HEK293T (cell line): ENCODE measurements around the gene HHLA2.
"Not testable (repeated sequence)": the region's sequence is repeated elsewhere in the genome, so short reads cannot be mapped to it uniquely, and the experiment has no call there.

ENCODE experiments used
- CTCF ChIA-PET: fragments of 350-600 bp; formaldehyde crosslinking; extraction: SDS; loops from one replicate; lab custom pipeline; 2021; ENCODE audit warnings: antibody characterized with exemption, inconsistent platforms; lab: Yijun Ruan, JAX
- POLR2A ChIA-PET: fragments of 350-600 bp; formaldehyde crosslinking; extraction: SDS; loops from one replicate; lab custom pipeline; 2020; ENCODE audit warnings: antibody characterized with exemption, inconsistent platforms; lab: Yijun Ruan, JAX
- DNase-seq: peaks from one replicate; pipeline ENCODE4 v3.0.0; 2012; ENCODE audit warnings: mixed read lengths; ENCODE audit errors: extremely low spot score
- ARNT ChIP-seq: fragments of 450-650 bp; IDR thresholded peaks from 2 replicates; pipeline ENCODE4 v1.6.1; 2017; ENCODE audit warnings: mild to moderate bottlenecking
- BHLHE40 ChIP-seq: fragments of 450-650 bp; IDR thresholded peaks from 2 replicates; pipeline ENCODE4 v1.6.1; 2016; ENCODE audit warnings: mild to moderate bottlenecking, moderate library complexity, borderline replicate concordance
- CTBP1 ChIP-seq: fragments of 450-650 bp; IDR thresholded peaks from 2 replicates; pipeline ENCODE4 v1.6.1; 2016; ENCODE audit warnings: borderline replicate concordance
- ELF4 ChIP-seq: fragments of 450-650 bp; IDR thresholded peaks from 2 replicates; pipeline ENCODE4 v1.6.1; 2017; ENCODE audit warnings: antibody characterized with exemption
- FOXA1 ChIP-seq: fragments of 450-650 bp; IDR thresholded peaks from 2 replicates; pipeline ENCODE4 v1.6.1; 2016; ENCODE audit warnings: mild to moderate bottlenecking
- FOXK2 ChIP-seq: fragments of 450-650 bp; IDR thresholded peaks from 2 replicates; pipeline ENCODE4 v1.6.1; 2016; ENCODE audit warnings: mild to moderate bottlenecking
- FOXM1 ChIP-seq: fragments of 450-650 bp; IDR thresholded peaks from 2 replicates; pipeline ENCODE4 v1.6.1; 2017; ENCODE audit warnings: mild to moderate bottlenecking, borderline replicate concordance
- HDGF ChIP-seq: fragments of 450-650 bp; IDR thresholded peaks from 2 replicates; pipeline ENCODE4 v1.6.1; 2017; ENCODE audit warnings: antibody characterized with exemption, borderline replicate concordance
- L3MBTL2 ChIP-seq: fragments of 450-650 bp; conservative IDR thresholded peaks from 2 replicates; pipeline ENCODE4 v1.6.1; 2016; ENCODE audit warnings: mild to moderate bottlenecking
- LEF1 ChIP-seq: fragments of 450-650 bp; IDR thresholded peaks from 2 replicates; pipeline ENCODE4 v1.6.1; 2017; ENCODE audit warnings: mild to moderate bottlenecking, borderline replicate concordance
- NFRKB ChIP-seq: fragments of 450-650 bp; IDR thresholded peaks from 2 replicates; pipeline ENCODE4 v1.6.1; 2016; ENCODE audit warnings: mild to moderate bottlenecking, moderate library complexity
- PKNOX1 ChIP-seq: fragments of 450-650 bp; IDR thresholded peaks from 2 replicates; pipeline ENCODE4 v1.6.1; 2016
- SP1 ChIP-seq: fragments of 450-650 bp; IDR thresholded peaks from 2 replicates; pipeline ENCODE4 v1.6.1; 2017
- SUZ12 ChIP-seq: fragments of 450-650 bp; IDR thresholded peaks from 2 replicates; pipeline ENCODE4 v1.6.1; 2016; ENCODE audit warnings: mild to moderate bottlenecking
- TARDBP ChIP-seq: fragments of 450-650 bp; IDR thresholded peaks from 2 replicates; pipeline ENCODE4 v1.6.1; 2016
- ZNF384 ChIP-seq: fragments of 450-650 bp; IDR thresholded peaks from 2 replicates; pipeline ENCODE4 v1.6.1; 2016

Gene HHLA2

GRCh38 chr3:108376026-108376425, 79.7 kb downstream of the HHLA2 start:
- ChIA-PET CTCF (no interaction called here), POLR2A (no interaction called here)
- DNase-seq = no peak
- TF ChIP-seq HDGF (no peak), LEF1 (no peak), BHLHE40 (no peak), FOXK2 (no peak), SP1 (no peak), FOXA1 (no peak), FOXM1 (no peak), ZNF384 (no peak), TARDBP (no peak), SUZ12 (no peak), PKNOX1 (no peak), ARNT (no peak), L3MBTL2 (no peak), NFRKB (no peak), CTBP1 (no peak), ELF4 (no peak)

- no peak for TF ChIP-seq ELF4
- TF ChIP-seq FOXK2 = no peak
- no peak for TF ChIP-seq LEF1
- DNase-seq = no peak
- ChIA-PET POLR2A (no interaction called here), CTCF (no interaction called here)
Observed at GRCh38 chr3:108377384-108377783, 81.0 kb downstream of the HHLA2 start.

- DNase-seq = no peak
- CTCF ChIA-PET = no interaction called here
- no peak for TF ChIP-seq FOXK2
- no peak for TF ChIP-seq ARNT
- no peak for TF ChIP-seq ELF4
- no peak for TF ChIP-seq FOXM1
- no peak for TF ChIP-seq SP1
- no peak for TF ChIP-seq SUZ12
- TF ChIP-seq PKNOX1 = no peak
- no peak for TF ChIP-seq HDGF
- TF ChIP-seq LEF1 = no peak
- TF ChIP-seq ZNF384 = no peak
- TF ChIP-seq FOXA1 = no peak
- TF ChIP-seq CTBP1 = no peak
- TF ChIP-seq BHLHE40 = no peak
- POLR2A ChIA-PET = no interaction called here
Observed at GRCh38 chr3:108378153-108378951, 82.0 kb downstream of the HHLA2 start.

GRCh38 chr3:108378952-108379342, 82.6 kb downstream of the HHLA2 start:
- CTCF ChIA-PET, POLR2A ChIA-PET, DNase-seq: not testable (repeated sequence)

- no peak for DNase-seq
- CTCF ChIA-PET = no interaction called here
- POLR2A ChIA-PET = no interaction called here
- TF ChIP-seq PKNOX1 = no peak
- TF ChIP-seq CTBP1 = no peak
- TF ChIP-seq NFRKB = no peak
- TF ChIP-seq LEF1 = no peak
- no peak for TF ChIP-seq ELF4
- no peak for TF ChIP-seq ZNF384
- no peak for TF ChIP-seq FOXM1
- TF ChIP-seq HDGF = no peak
- TF ChIP-seq FOXA1 = no peak
- TF ChIP-seq TARDBP = no peak
Observed at GRCh38 chr3:108380128-108380795, 83.9 kb downstream of the HHLA2 start.

GRCh38 chr3:108381529-108382140, 85.3 kb downstream of the HHLA2 start:
- ChIA-PET POLR2A (no interaction called here), CTCF (no interaction called here)
- TF ChIP-seq BHLHE40 = no peak
- TF ChIP-seq ELF4 = no peak
- no peak for TF ChIP-seq PKNOX1
- TF ChIP-seq FOXA1 = no peak
- no peak for TF ChIP-seq FOXM1
- TF ChIP-seq ZNF384 = no peak
- TF ChIP-seq NFRKB = no peak
- no peak for TF ChIP-seq FOXK2
- no peak for TF ChIP-seq CTBP1
- TF ChIP-seq HDGF = no peak
- no peak for TF ChIP-seq TARDBP
- no peak for TF ChIP-seq SUZ12
- TF ChIP-seq LEF1 = no peak
- no peak for TF ChIP-seq ARNT
- no peak for TF ChIP-seq SP1
- no peak for TF ChIP-seq L3MBTL2
- DNase-seq = no peak
